ENCODE results near the gene FAM222A. TPM values are rescaled to one million over a fixed set of nuclear protein-coding genes. Genes with fewer than 3 reads are reported as not detected.

FAM222A gene
- polyA plus RNA-seq, 1 donor (not counting 4 experiments of a cell fraction or from before 2014, with no cell fraction given), result 0.05 TPM

GRCh38 chr12:109704371-109705098 lies 9.1 kb upstream of the FAM222A start:
- Histone ChIP-seq H3K9me3 (ENCODE audit: control insufficient read depth, low read depth, low read length) (no peaks in the 10 kb centered on the region), H3K79me2 (ENCODE audit: control insufficient read depth, insufficient read depth, low read length) (no peaks in the 10 kb centered on the region), H3K27me3 (ENCODE audit: control insufficient read depth, extremely low read depth, insufficient read depth, low read length) (no peaks in the 10 kb centered on the region), H3K27ac (ENCODE audit: control insufficient read depth, insufficient read depth, low read length) (no peak overlapping the region), H2AFZ (ENCODE audit: control insufficient read depth, low read length) (no peak overlapping the region), H3K9ac (ENCODE audit: control insufficient read depth, extremely low read depth, insufficient read depth, low read length) (no peak overlapping the region), H3K36me3 (ENCODE audit: control insufficient read depth in 2 of 2, extremely low read depth in 1 of 2, insufficient read depth in 2 of 2, low read length in 2 of 2) (no peaks in the 10 kb centered on the region), H3K4me3 (ENCODE audit: control insufficient read depth in 2 of 3, extremely low read depth in 1 of 3, insufficient read depth in 2 of 3, low read depth in 1 of 3, low read length in 3 of 3) (no peak overlapping the region), H4K20me1 (ENCODE audit: control insufficient read depth, extremely low read depth, insufficient read depth, low read length) (no peaks in the 10 kb centered on the region), H3K9me1 (ENCODE audit: control insufficient read depth, extremely low read depth, insufficient read depth, low read length) (no peaks in the 10 kb centered on the region), H3K4me2 (ENCODE audit: control insufficient read depth, extremely low read depth, insufficient read depth, low read depth, low read length) (no peak overlapping the region), H3K4me1 (ENCODE audit: control insufficient read depth, extremely low read depth, insufficient read depth, low read length) (no peaks in the 10 kb centered on the region)
- dilution Hi-C loops (cut with MboI; ENCODE audit: extremely low pct_ligation_motif_present, low sequenced_read_pairs), result no loop called here
- TF ChIP-seq CTCF (optimal IDR thresholded peaks at IDR 0.05 in 1 of 3, IDR thresholded peaks at IDR 0.05 in 1 of 3, conservative IDR thresholded peaks at IDR 0.05 in 1 of 3; ENCODE audit: extremely low read depth in 1 of 3, insufficient read depth in 2 of 3, low read length in 3 of 3) (no peak), EZH2 (IDR thresholded peaks at IDR 0.05; ENCODE audit: low read length) (no peak)
- no peak for FAIRE-seq
- no peak for DNase-seq (ENCODE audit: low read depth, low spot score)

- Histone ChIP-seq H3K9me3 (ENCODE audit: control insufficient read depth, low read depth, low read length) (no peaks in the 10 kb centered on the region), H3K79me2 (ENCODE audit: control insufficient read depth, insufficient read depth, low read length) (no peaks in the 10 kb centered on the region), H3K36me3 (ENCODE audit: control insufficient read depth in 2 of 2, extremely low read depth in 1 of 2, insufficient read depth in 2 of 2, low read length in 2 of 2) (no peaks in the 10 kb centered on the region), H3K4me1 (ENCODE audit: control insufficient read depth, extremely low read depth, insufficient read depth, low read length) (no peaks in the 10 kb centered on the region), H3K4me3 (ENCODE audit: control insufficient read depth in 2 of 3, extremely low read depth in 1 of 3, insufficient read depth in 2 of 3, low read depth in 1 of 3, low read length in 3 of 3) (no peak overlapping the region), H3K4me2 (ENCODE audit: control insufficient read depth, extremely low read depth, insufficient read depth, low read depth, low read length) (no peak overlapping the region), H2AFZ (ENCODE audit: control insufficient read depth, low read length) (no peak overlapping the region), H3K27ac (ENCODE audit: control insufficient read depth, insufficient read depth, low read length) (no peak overlapping the region), H3K9ac (ENCODE audit: control insufficient read depth, extremely low read depth, insufficient read depth, low read length) (no peak overlapping the region), H3K9me1 (ENCODE audit: control insufficient read depth, extremely low read depth, insufficient read depth, low read length) (no peaks in the 10 kb centered on the region), H4K20me1 (ENCODE audit: control insufficient read depth, extremely low read depth, insufficient read depth, low read length) (no peaks in the 10 kb centered on the region), H3K27me3 (ENCODE audit: control insufficient read depth, extremely low read depth, insufficient read depth, low read length) (no peaks in the 10 kb centered on the region)
- DNase-seq (ENCODE audit: low read depth, low spot score) (no peak), FAIRE-seq (no peak)
- no peak for TF ChIP-seq EZH2 (IDR thresholded peaks at IDR 0.05; ENCODE audit: low read length)
- no peak for TF ChIP-seq CTCF (optimal IDR thresholded peaks at IDR 0.05 in 1 of 3, IDR thresholded peaks at IDR 0.05 in 1 of 3, conservative IDR thresholded peaks at IDR 0.05 in 1 of 3; ENCODE audit: extremely low read depth in 1 of 3, insufficient read depth in 2 of 3, low read length in 3 of 3)
- dilution Hi-C loops (cut with MboI; ENCODE audit: extremely low pct_ligation_motif_present, low sequenced_read_pairs), result no loop called here
Measured at GRCh38 chr12:109705291-109705690, 8.3 kb upstream of the FAM222A start.

All from keratinocyte (primary cell).